ENCODE results near the gene DICER1. TPM values are rescaled to one million over a fixed set of nuclear protein-coding genes. Genes with fewer than 3 reads are reported as not detected.

DICER1 gene
- total RNA-seq, 1 donor from 2014 or later: 118 TPM

- Mint-ChIP-seq H3K27ac (no peak overlapping the region), H3K9me3 (ENCODE audit: low read depth) (no peaks in the 10 kb centered on the region), H3K27me3 (no peaks in the 10 kb centered on the region), H3K4me1 (ENCODE audit: low read depth) (peaks cover 2% of the 10 kb centered on the region), H3K36me3 (ENCODE audit: insufficient read depth) (no peaks in the 10 kb centered on the region), H3K4me3 (ENCODE audit: low read depth) (no peak overlapping the region)
- DNase-seq (ENCODE audit: low spot score, unreplicated experiment): no peak
- no peak for TF ChIP-seq CTCF (IDR thresholded peaks at IDR 0.05; ENCODE audit: unreplicated experiment)
Observed at GRCh38 chr14:95174184-95174792, 17.0 kb upstream of the DICER1 start.

- DNase-seq (ENCODE audit: low spot score, unreplicated experiment): no peak
- Mint-ChIP-seq H3K9me3 (ENCODE audit: low read depth) (peaks cover 3% of the 10 kb centered on the region), H3K4me1 (ENCODE audit: low read depth) (peaks cover 2% of the 10 kb centered on the region), H3K4me3 (ENCODE audit: low read depth) (no peak overlapping the region), H3K27me3 (no peaks in the 10 kb centered on the region), H3K36me3 (ENCODE audit: insufficient read depth) (no peaks in the 10 kb centered on the region), H3K27ac (no peak overlapping the region)
- no peak for TF ChIP-seq CTCF (IDR thresholded peaks at IDR 0.05; ENCODE audit: unreplicated experiment)
Observed at GRCh38 chr14:95173518-95173917, 16.2 kb upstream of the DICER1 start.

GRCh38 chr14:95167177-95167576 lies 9.8 kb upstream of the DICER1 start:
- no peak for DNase-seq (ENCODE audit: low spot score, unreplicated experiment)
- H3K36me3 Mint-ChIP-seq (ENCODE audit: insufficient read depth): peaks cover 7% of the 10 kb centered on the region
- H3K27ac Mint-ChIP-seq: no peak overlapping the region
- no peaks in the 10 kb centered on the region for H3K27me3 Mint-ChIP-seq
- no peak overlapping the region for H3K4me3 Mint-ChIP-seq (ENCODE audit: low read depth)
- peaks cover 12% of the 10 kb centered on the region for H3K4me1 Mint-ChIP-seq (ENCODE audit: low read depth)
- peaks cover 17% of the 10 kb centered on the region for H3K9me3 Mint-ChIP-seq (ENCODE audit: low read depth)
- TF ChIP-seq CTCF (IDR thresholded peaks at IDR 0.05; ENCODE audit: unreplicated experiment): no peak

GRCh38 chr14:95165517-95165916 lies 8.2 kb upstream of the DICER1 start:
- Mint-ChIP-seq H3K36me3 (ENCODE audit: insufficient read depth) (peaks cover 7% of the 10 kb centered on the region), H3K4me1 (ENCODE audit: low read depth) (peaks cover 23% of the 10 kb centered on the region), H3K4me3 (ENCODE audit: low read depth) (no peak overlapping the region), H3K27me3 (no peaks in the 10 kb centered on the region), H3K9me3 (ENCODE audit: low read depth) (peaks cover 17% of the 10 kb centered on the region), H3K27ac (no peak overlapping the region)
- no peak for TF ChIP-seq CTCF (IDR thresholded peaks at IDR 0.05; ENCODE audit: unreplicated experiment)
- DNase-seq (ENCODE audit: low spot score, unreplicated experiment): no peak

- no peak for TF ChIP-seq CTCF (IDR thresholded peaks at IDR 0.05; ENCODE audit: unreplicated experiment)
- no peak overlapping the region for H3K4me3 Mint-ChIP-seq (ENCODE audit: low read depth)
- H3K9me3 Mint-ChIP-seq (ENCODE audit: low read depth): peaks cover 17% of the 10 kb centered on the region
- no peak for DNase-seq (ENCODE audit: low spot score, unreplicated experiment)
- no peaks in the 10 kb centered on the region for H3K27me3 Mint-ChIP-seq
- H3K36me3 Mint-ChIP-seq (ENCODE audit: insufficient read depth): peaks cover 7% of the 10 kb centered on the region
- H3K4me1 Mint-ChIP-seq (ENCODE audit: low read depth): peaks cover 23% of the 10 kb centered on the region
- H3K27ac Mint-ChIP-seq: no peak overlapping the region
Observed at GRCh38 chr14:95164506-95164905, 7.2 kb upstream of the DICER1 start.
